ENCODE measurements around the gene RAF1. TPM values are rescaled to one million over a fixed set of nuclear protein-coding genes. Genes with fewer than 3 reads are reported as not detected.

RAF1 gene
- total and polyA plus RNA-seq, 2 of the 13 experiments (the other 11 are each of a cell fraction or from before 2014, with no cell fraction given) = 72.2 to 91.4 TPM

DNA sequence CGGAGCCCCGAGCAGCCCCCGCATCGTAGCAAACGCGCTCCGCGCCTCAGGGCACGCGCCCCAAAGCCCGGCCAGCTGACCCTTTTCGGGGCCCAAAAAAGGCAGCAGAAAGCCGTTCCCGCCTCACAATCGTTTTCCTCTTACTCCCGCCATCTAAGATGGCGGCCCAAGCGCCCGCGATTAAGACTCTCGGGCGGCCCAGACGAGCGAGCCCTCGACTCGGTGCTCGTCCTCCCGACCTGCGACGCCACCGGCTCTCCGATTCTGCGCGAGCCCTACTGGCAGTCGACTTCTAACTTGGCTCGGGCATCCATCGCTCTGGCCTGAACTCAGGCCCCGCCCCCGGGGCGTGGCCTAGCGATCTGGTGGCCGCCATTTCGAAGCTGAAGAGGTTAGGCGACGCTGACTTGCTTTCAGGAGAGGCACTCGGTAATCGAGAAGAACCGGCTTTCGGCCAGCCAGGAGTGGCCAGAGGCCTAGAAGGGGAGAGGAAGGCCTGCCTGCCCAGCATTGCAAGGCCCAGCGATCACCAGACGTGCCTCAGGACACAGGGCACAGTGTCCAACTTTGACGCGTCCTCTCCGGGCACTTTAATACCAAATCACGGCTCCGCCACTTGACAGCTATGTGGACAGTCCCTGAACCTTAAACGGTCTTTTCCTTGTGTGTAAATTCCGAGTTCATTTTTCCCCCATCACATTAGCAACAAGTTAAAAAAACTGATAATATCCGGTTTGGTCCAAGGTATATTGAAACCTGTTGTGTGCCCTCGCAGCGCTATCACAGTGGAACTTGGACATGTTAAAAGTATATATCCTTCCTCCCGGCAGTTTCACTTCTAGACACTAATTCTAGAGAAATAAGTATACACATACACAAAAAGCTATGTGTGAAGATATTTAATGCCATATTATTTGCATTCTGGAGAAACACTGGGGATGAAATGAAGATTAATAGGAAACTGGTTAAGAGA, at the start of gene RAF1 (continued):
- TF ChIP-seq RBM39 (IDR thresholded peaks at IDR 0.05; ENCODE audit: low read depth, low read length, poor library complexity, severe bottlenecking) = peak; percentile 93
- TF ChIP-seq, protein P1, sequence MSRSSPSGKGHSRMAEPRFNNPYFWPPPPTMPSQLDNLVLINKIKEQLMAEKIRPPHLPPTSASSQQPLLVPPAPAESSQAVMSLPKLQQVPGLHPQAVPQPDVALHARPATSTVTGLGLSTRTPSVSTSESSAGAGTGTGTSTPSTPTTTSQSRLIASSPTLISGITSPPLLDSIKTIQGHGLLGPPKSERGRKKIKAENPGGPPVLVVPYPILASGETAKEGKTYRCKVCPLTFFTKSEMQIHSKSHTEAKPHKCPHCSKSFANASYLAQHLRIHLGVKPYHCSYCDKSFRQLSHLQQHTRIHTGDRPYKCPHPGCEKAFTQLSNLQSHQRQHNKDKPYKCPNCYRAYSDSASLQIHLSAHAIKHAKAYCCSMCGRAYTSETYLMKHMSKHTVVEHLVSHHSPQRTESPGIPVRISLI (CRISPR knock-in tag; IDR thresholded peaks at IDR 0.05; ENCODE audit: borderline replicate concordance) = peak; percentile 50; the same call in 1 of the 2 replicates
- TF ChIP-seq SP5 (CRISPR knock-in tag; IDR thresholded peaks at IDR 0.05; ENCODE audit: borderline replicate concordance, low read depth) = peak; percentile 86
- no peak for TF ChIP-seq EED (CRISPR knock-in tag; IDR thresholded peaks at IDR 0.05)
- TF ChIP-seq ZNF558 (CRISPR knock-in tag; IDR thresholded peaks at IDR 0.05; ENCODE audit: borderline replicate concordance) = peak; percentile 52; the same call in 1 of the 2 replicates
- peak; percentile 59; the same call in 1 of the 2 replicates for TF ChIP-seq WIZ (CRISPR knock-in tag; IDR thresholded peaks at IDR 0.05)
- peak; percentile 84 for TF ChIP-seq ZSCAN31 (CRISPR knock-in tag; IDR thresholded peaks at IDR 0.05; ENCODE audit: low read depth)
- TF ChIP-seq CBFB (CRISPR knock-in tag; IDR thresholded peaks at IDR 0.05) = 0 out of 2 replicates have a peak, but pooled peaks have one; percentile 76
- 0 out of 2 replicates have a peak, but pooled peaks have one; percentile 3 for TF ChIP-seq TMF1 (CRISPR knock-in tag; IDR thresholded peaks at IDR 0.05; ENCODE audit: low read depth)
- no peak for TF ChIP-seq NFIC (IDR thresholded peaks at IDR 0.05; ENCODE audit: low read length)
- peak; percentile 74 for TF ChIP-seq ZNF232 (CRISPR knock-in tag; IDR thresholded peaks at IDR 0.05; ENCODE audit: borderline replicate concordance)
- no peak; the same call in 1 of the 2 replicates for TF ChIP-seq XBP1 (CRISPR knock-in tag; IDR thresholded peaks at IDR 0.05)
- TF ChIP-seq, protein P2, sequence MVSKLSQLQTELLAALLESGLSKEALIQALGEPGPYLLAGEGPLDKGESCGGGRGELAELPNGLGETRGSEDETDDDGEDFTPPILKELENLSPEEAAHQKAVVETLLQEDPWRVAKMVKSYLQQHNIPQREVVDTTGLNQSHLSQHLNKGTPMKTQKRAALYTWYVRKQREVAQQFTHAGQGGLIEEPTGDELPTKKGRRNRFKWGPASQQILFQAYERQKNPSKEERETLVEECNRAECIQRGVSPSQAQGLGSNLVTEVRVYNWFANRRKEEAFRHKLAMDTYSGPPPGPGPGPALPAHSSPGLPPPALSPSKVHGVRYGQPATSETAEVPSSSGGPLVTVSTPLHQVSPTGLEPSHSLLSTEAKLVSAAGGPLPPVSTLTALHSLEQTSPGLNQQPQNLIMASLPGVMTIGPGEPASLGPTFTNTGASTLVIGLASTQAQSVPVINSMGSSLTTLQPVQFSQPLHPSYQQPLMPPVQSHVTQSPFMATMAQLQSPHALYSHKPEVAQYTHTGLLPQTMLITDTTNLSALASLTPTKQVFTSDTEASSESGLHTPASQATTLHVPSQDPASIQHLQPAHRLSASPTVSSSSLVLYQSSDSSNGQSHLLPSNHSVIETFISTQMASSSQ (IDR thresholded peaks at IDR 0.05; ENCODE audit: low read depth) = no peak; the same call in 1 of the 2 replicates
- TF ChIP-seq, protein P2 (CRISPR knock-in tag; IDR thresholded peaks at IDR 0.05; ENCODE audit: borderline replicate concordance) = peak; percentile 69; the same call in 1 of the 2 replicates
- TF ChIP-seq, protein P3, sequence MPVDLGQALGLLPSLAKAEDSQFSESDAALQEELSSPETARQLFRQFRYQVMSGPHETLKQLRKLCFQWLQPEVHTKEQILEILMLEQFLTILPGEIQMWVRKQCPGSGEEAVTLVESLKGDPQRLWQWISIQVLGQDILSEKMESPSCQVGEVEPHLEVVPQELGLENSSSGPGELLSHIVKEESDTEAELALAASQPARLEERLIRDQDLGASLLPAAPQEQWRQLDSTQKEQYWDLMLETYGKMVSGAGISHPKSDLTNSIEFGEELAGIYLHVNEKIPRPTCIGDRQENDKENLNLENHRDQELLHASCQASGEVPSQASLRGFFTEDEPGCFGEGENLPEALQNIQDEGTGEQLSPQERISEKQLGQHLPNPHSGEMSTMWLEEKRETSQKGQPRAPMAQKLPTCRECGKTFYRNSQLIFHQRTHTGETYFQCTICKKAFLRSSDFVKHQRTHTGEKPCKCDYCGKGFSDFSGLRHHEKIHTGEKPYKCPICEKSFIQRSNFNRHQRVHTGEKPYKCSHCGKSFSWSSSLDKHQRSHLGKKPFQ (CRISPR knock-in tag; IDR thresholded peaks at IDR 0.05; ENCODE audit: insufficient replicate concordance) = peak; percentile 18
- TF ChIP-seq HOXA7 (CRISPR knock-in tag; IDR thresholded peaks at IDR 0.05) = no peak
- TF ChIP-seq HNRNPK (IDR thresholded peaks at IDR 0.05; ENCODE audit: low read depth, low read length, poor library complexity, severe bottlenecking) = no peak
- TF ChIP-seq MEIS2 (CRISPR knock-in tag; IDR thresholded peaks at IDR 0.05) = peak; percentile 55; the same call in 1 of the 2 replicates
- 0 out of 2 replicates have a peak, but pooled peaks have one; percentile 59 for TF ChIP-seq STAT5B (CRISPR knock-in tag; IDR thresholded peaks at IDR 0.05)
- peak; percentile 86 for TF ChIP-seq ZBTB38 (CRISPR knock-in tag; IDR thresholded peaks at IDR 0.05)
